GM23248 (cell line): Measurements from ENCODE around the gene CDH22.

Experiments
- EZH2 ChIP-seq: fragments of 200-600 bp; sonication (generic); IDR thresholded peaks from 2 replicates; pipeline ENCODE4 v1.6.1; 2018; ENCODE audit warnings: antibody characterized with exemption, mild to moderate bottlenecking; ENCODE audit not compliant: insufficient read depth, poor library complexity, severe bottlenecking
- EZH2phosphoT487 ChIP-seq: fragments of 200-600 bp; sonication (generic); IDR thresholded peaks from 2 replicates; pipeline ENCODE4 v1.6.1; 2018; ENCODE audit warnings: antibody characterized with exemption, moderate library complexity, mild to moderate bottlenecking, low read depth; ENCODE audit not compliant: insufficient read depth

- TF ChIP-seq EZH2phosphoT487 (no peak), EZH2 (no peak)
These were observed 17.5 kb upstream of the CDH22 start for GRCh38 chr20:46325789-46326188.
